Mammary epithelial cell (primary cell): Measurements from ENCODE around the gene BANP.

Source experiments
- CTCF ChIP-seq, 2 donors: IDR thresholded peaks in 1 of 2; conservative IDR thresholded peaks in 1 of 2; 2 replicates each; pipeline ENCODE4 v1.5.1; 2011 to 2012; ENCODE audit warnings: inconsistent platforms in 2 of 2, low read length in 2 of 2, mild to moderate bottlenecking in 2 of 2, control low read depth in 1 of 2, low read depth in 1 of 2; ENCODE audit not compliant: insufficient read depth in 1 of 2; ENCODE audit errors: extremely low read depth in 1 of 2
- EZH2 ChIP-seq: IDR thresholded peaks from 2 replicates; pipeline ENCODE4 v1.6.1; 2012; ENCODE audit warnings: low read length, inconsistent platforms, borderline replicate concordance

GRCh38 chr16:88002211-88002610 lies 51.0 kb downstream of the BANP start:
- TF ChIP-seq CTCF (conservative IDR thresholded peaks at IDR 0.05 in 1 of 2, IDR thresholded peaks at IDR 0.05 in 1 of 2; ENCODE audit: extremely low read depth in 1 of 2, insufficient read depth in 1 of 2, low read depth in 1 of 2, low read length in 2 of 2) (no peak), EZH2 (no peak)
